OCI-LY1 (cell line): ENCODE measurements around the gene SLX4IP.

ENCODE experiments used
- H2AFZ ChIP-seq: fragments of 200-600 bp; sonication (generic), shearing (Covaris generic); 2 replicates; pipeline ENCODE4 v1.6.0; 2014; ENCODE audit warnings: antibody characterized with exemption, mild to moderate bottlenecking, low read length
- H3F3A ChIP-seq: fragments of 200-600 bp; sonication (generic), shearing (Covaris generic); 2 replicates; pipeline ENCODE4 v1.6.0; 2014; ENCODE audit warnings: mild to moderate bottlenecking, antibody characterized with exemption, low read length, moderate library complexity; ENCODE audit not compliant: insufficient read depth
- H3K27ac ChIP-seq: fragments of 200-600 bp; sonication (generic); 2 replicates; pipeline ENCODE4 v1.5.1; 2014; ENCODE audit warnings: low read length, mixed run types, mild to moderate bottlenecking, low read depth; ENCODE audit not compliant: poor library complexity, severe bottlenecking
- H3K27me3 ChIP-seq: fragments of 200-600 bp; sonication (generic); 2 replicates; pipeline ENCODE4 v1.6.0; 2014; ENCODE audit warnings: antibody characterized with exemption, mild to moderate bottlenecking, low read length, moderate library complexity; ENCODE audit not compliant: insufficient read depth
- H3K36me3 ChIP-seq: fragments of 200-600 bp; sonication (generic); 2 replicates; pipeline ENCODE4 v1.6.1; 2014; ENCODE audit warnings: mild to moderate bottlenecking, antibody characterized with exemption, low read length, moderate library complexity, mixed read lengths; ENCODE audit not compliant: insufficient read depth
- H3K4me1 ChIP-seq: fragments of 200-600 bp; sonication (generic); 2 replicates; pipeline ENCODE4 v1.5.1; 2014; ENCODE audit warnings: mild to moderate bottlenecking, low read length, moderate library complexity; ENCODE audit not compliant: insufficient read depth, severe bottlenecking
- H3K4me2 ChIP-seq: fragments of 200-600 bp; sonication (generic), shearing (Covaris generic); 2 replicates; pipeline ENCODE4 v1.6.1; 2014; ENCODE audit warnings: low read length
- H3K4me3 ChIP-seq: fragments of 200-600 bp; sonication (generic); 2 replicates; pipeline ENCODE4 v1.5.1; 2014; ENCODE audit warnings: low read length, low read depth, mild to moderate bottlenecking, mixed read lengths; ENCODE audit not compliant: poor library complexity, severe bottlenecking
- H3K79me2 ChIP-seq: fragments of 200-600 bp; shearing (Covaris generic); 2 replicates; pipeline ENCODE4 v1.6.1; 2016; ENCODE audit warnings: mixed run types, low read length, mixed read lengths; ENCODE audit not compliant: insufficient read depth
- H3K9ac ChIP-seq: fragments of 200-600 bp; sonication (generic), shearing (Covaris generic); 2 replicates; pipeline ENCODE4 v1.6.1; 2014; ENCODE audit warnings: mild to moderate bottlenecking, low read length, mixed read lengths
- H3K9me2 ChIP-seq: fragments of 200-600 bp; sonication (generic), shearing (Covaris generic); 2 replicates; pipeline ENCODE4 v1.6.1; 2014; ENCODE audit warnings: low read depth, mild to moderate bottlenecking, low read length, mixed read lengths
- H3K9me3 ChIP-seq: fragments of 200-600 bp; shearing (Covaris generic); 2 replicates; pipeline ENCODE4 v1.6.1; 2014; ENCODE audit warnings: low read length, mixed read lengths
- H4K20me1 ChIP-seq: fragments of 200-600 bp; sonication (generic), shearing (Covaris generic); 2 replicates; pipeline ENCODE4 v1.6.0; 2016; ENCODE audit warnings: mild to moderate bottlenecking, low read length; ENCODE audit not compliant: insufficient read depth
- CTCF ChIP-seq: fragments of 200-600 bp; sonication (generic), shearing (Covaris generic); IDR thresholded peaks from 2 replicates; pipeline ENCODE4 v1.5.1; 2017; ENCODE audit warnings: mild to moderate bottlenecking, antibody characterized with exemption, low read length, moderate library complexity, mixed read lengths
- EZH2 ChIP-seq: fragments of 200-600 bp; sonication (generic), shearing (Covaris generic); IDR thresholded peaks from 2 replicates; pipeline ENCODE4 v1.8.0; 2017; ENCODE audit warnings: borderline replicate concordance, mixed run types, mild to moderate bottlenecking, antibody characterized with exemption, low read length, moderate library complexity, mixed read lengths

SLX4IP gene

GRCh38 chr20:10642856-10643559, 207.9 kb downstream of the SLX4IP start:
- H3F3A ChIP-seq = no peaks in the 10 kb centered on the region
- no peak overlapping the region for H3K9ac ChIP-seq
- H3K79me2 ChIP-seq = no peaks in the 10 kb centered on the region
- TF ChIP-seq EZH2 = no peak
- no peak for TF ChIP-seq CTCF
- no peaks in the 10 kb centered on the region for H3K9me3 ChIP-seq
- no peaks in the 10 kb centered on the region for H3K4me1 ChIP-seq
- H3K4me2 ChIP-seq = no peak overlapping the region
- H3K27ac ChIP-seq = no peak overlapping the region
- H2AFZ ChIP-seq = no peak overlapping the region
- H4K20me1 ChIP-seq = no peaks in the 10 kb centered on the region
- no peaks in the 10 kb centered on the region for H3K36me3 ChIP-seq
- H3K27me3 ChIP-seq = no peaks in the 10 kb centered on the region
- no peaks in the 10 kb centered on the region for H3K9me2 ChIP-seq
- no peak overlapping the region for H3K4me3 ChIP-seq

- H3K9ac ChIP-seq = no peak overlapping the region
- H3K27ac ChIP-seq = no peak overlapping the region
- H2AFZ ChIP-seq = no peak overlapping the region
- no peaks in the 10 kb centered on the region for H3K9me3 ChIP-seq
- H3K9me2 ChIP-seq = no peaks in the 10 kb centered on the region
- no peak overlapping the region for H3K4me2 ChIP-seq
- no peaks in the 10 kb centered on the region for H3F3A ChIP-seq
- H3K36me3 ChIP-seq = no peaks in the 10 kb centered on the region
- no peaks in the 10 kb centered on the region for H4K20me1 ChIP-seq
- H3K79me2 ChIP-seq = no peaks in the 10 kb centered on the region
- H3K4me1 ChIP-seq = no peaks in the 10 kb centered on the region
- TF ChIP-seq CTCF (no peak), EZH2 (no peak)
- no peaks in the 10 kb centered on the region for H3K27me3 ChIP-seq
- H3K4me3 ChIP-seq = no peak overlapping the region
Measured at GRCh38 chr20:10643560-10643873, 208.4 kb downstream of the SLX4IP start.

- Histone ChIP-seq H4K20me1 (no peaks in the 10 kb centered on the region), H3K9ac (no peak overlapping the region), H3K36me3 (no peaks in the 10 kb centered on the region), H3K9me2 (no peaks in the 10 kb centered on the region), H3K9me3 (no peaks in the 10 kb centered on the region), H3K79me2 (no peaks in the 10 kb centered on the region), H3K27me3 (no peaks in the 10 kb centered on the region), H3K4me1 (no peaks in the 10 kb centered on the region), H3K27ac (no peak overlapping the region), H3K4me2 (no peak overlapping the region), H3F3A (no peaks in the 10 kb centered on the region), H3K4me3 (no peak overlapping the region), H2AFZ (no peak overlapping the region)
- no peak for TF ChIP-seq EZH2
Measured at GRCh38 chr20:10644458-10645204, 209.5 kb downstream of the SLX4IP start.

- no peaks in the 10 kb centered on the region for H3K9me3 ChIP-seq
- no peak overlapping the region for H3K27ac ChIP-seq
- TF ChIP-seq EZH2 (no peak), CTCF (no peak)
- no peaks in the 10 kb centered on the region for H3K79me2 ChIP-seq
- no peak overlapping the region for H2AFZ ChIP-seq
- no peak overlapping the region for H3K4me2 ChIP-seq
- no peaks in the 10 kb centered on the region for H3K36me3 ChIP-seq
- H3K27me3 ChIP-seq = no peaks in the 10 kb centered on the region
- no peaks in the 10 kb centered on the region for H3F3A ChIP-seq
- no peak overlapping the region for H3K9ac ChIP-seq
- no peaks in the 10 kb centered on the region for H3K4me1 ChIP-seq
- H3K4me3 ChIP-seq = no peak overlapping the region
- H4K20me1 ChIP-seq = no peaks in the 10 kb centered on the region
- no peaks in the 10 kb centered on the region for H3K9me2 ChIP-seq
Measured at GRCh38 chr20:10645205-10645570, 210.1 kb downstream of the SLX4IP start.
